ENCODE results near the gene AGPAT2.

The AGPAT2 gene

DNA sequence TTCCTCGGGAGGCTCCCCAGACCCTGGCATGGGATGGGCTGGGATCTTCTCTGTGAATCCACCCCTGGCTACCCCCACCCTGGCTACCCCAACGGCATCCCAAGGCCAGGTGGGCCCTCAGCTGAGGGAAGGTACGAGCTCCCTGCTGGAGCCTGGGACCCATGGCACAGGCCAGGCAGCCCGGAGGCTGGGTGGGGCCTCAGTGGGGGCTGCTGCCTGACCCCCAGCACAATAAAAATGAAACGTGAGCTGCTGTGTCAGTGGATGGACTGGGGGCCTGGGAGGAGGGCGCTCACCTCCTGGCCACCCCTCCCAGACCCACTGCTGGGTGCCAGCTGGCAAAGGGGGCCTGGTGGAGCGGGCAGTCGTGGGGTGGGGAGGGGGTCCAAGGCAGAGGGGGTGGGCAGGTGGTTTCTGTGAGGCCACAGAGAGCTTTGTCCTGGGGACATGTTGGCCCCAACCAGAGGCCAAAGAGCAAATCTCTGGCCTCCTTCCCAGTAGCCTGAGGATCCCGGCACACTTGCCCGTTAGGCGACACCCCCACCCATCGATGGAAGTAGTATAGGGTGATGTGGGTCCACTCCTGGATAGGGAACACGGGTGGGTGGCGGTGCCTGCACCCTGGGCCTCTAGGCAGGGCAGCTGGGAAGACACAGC, 14.7 kb downstream of the AGPAT2 start:
- DNase-seq = no peak

DNA sequence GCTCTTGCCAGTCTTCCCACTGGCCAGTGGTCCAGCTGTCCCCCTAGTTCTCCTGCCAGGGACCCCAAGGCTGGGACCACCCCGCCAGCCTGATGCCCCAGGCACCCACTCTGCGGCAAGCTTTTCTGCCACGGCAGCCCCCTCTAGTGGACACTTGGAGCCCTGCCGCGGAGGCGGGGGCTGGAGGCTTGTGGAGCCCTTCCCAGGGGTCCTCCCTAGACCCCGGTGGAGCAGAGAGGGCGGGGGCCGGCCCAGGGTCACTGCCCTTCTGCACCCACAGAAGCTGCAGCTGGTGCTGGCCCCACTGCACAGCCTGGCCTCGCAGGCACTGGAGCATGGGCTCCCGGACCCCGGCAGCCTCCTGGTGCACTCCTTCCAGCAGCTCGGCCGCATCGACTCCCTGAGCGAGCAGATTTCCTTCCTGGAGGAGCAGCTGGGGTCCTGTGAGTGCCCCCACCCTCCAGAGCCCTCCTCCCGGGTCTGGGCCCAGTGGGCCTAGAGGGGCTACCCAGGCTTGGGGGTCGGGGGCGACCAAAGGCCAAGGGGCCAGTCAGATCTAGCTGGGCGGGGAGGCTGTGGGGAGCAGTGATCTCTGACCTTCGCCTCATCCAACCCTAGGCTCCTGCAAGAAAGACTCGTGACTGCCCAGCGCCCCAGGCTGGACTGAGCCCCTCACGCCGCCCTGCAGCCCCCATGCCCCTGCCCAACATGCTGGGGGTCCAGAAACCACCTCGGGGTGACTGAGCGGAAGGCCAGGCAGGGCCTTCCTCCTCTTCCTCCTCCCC, 15.4 kb downstream of the AGPAT2 start:
- DNase-seq = no peak

DNA sequence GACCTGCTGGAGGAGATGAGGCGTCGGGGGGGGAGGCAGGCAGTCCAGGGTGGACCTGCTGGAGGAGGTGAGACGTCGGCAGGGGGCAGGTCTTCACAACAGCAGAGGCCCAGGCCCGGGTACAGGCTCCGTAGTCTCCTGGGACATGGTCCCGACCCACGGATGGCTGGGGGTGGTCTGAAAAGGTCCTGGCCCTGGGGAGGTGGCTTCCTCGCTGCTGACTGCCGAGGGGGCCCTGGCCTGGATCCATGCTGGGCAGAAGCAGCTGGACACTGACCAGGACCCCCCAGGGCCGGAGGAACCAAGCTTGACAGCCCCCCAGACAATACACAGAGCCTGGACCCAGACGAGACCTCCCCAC, 16.0 kb downstream of the AGPAT2 start:
- DNase-seq = no peak

DNA sequence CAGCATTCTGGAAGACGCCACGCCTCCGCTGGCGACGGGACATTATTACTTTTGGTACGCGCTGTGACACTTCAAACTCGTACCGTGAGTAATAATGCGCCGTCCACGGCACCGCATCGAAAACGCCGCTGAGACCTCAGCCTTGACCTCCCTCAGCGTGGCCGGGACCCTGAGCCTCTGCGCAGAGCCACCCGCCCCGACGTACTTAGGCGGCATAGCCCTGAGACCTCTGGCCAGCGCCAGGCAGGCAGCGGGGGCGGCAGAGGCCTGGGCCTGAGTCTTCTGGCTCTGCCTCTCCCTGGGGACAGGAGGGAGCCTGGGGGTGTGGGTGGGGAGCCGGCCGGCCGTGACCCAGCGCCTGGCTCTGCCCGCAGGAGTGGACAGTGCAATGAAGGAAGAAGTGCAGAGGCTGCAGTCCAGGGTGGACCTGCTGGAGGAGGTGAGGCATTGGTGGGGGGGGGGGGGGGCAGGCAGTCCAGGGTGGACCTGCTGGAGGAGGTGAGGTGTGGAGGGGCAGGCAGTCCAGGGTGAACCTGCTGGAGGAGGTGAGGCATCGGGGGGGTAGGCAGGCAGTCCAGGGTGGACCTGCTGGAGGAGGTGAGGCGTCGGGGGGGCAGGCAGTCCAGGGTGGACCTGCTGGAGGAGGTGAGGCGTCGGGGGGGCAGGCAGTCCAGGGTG, 16.5 kb downstream of the AGPAT2 start:
- no peak for DNase-seq

DNA sequence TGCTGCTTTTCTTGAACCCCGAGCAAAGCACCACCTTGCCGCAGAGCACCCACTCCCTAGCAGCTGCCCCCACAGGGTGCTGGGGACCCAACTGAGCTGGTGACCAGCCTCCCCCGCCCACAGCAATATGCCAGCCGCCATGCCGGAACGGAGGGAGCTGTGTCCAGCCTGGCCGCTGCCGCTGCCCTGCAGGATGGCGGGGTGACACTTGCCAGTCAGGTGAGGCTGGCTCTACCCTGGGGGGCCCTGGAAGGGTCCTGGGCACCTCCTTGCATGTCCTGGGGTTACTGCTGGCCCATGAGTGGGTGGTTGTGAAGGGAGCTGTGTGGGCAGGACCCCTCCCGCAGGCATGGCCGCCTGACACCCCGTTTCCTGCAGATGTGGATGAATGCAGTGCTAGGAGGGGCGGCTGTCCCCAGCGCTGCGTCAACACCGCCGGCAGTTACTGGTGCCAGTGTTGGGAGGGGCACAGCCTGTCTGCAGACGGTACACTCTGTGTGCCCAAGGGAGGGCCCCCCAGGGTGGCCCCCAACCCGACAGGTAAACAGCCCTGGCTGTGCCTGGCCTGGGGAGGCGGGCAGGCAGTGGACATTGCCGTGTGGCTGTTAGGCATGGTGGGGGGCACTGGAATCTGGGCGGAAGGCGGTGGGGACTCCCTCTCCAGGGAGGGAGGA, 17.3 kb downstream of the AGPAT2 start:
- DNase-seq = no peak

DNA sequence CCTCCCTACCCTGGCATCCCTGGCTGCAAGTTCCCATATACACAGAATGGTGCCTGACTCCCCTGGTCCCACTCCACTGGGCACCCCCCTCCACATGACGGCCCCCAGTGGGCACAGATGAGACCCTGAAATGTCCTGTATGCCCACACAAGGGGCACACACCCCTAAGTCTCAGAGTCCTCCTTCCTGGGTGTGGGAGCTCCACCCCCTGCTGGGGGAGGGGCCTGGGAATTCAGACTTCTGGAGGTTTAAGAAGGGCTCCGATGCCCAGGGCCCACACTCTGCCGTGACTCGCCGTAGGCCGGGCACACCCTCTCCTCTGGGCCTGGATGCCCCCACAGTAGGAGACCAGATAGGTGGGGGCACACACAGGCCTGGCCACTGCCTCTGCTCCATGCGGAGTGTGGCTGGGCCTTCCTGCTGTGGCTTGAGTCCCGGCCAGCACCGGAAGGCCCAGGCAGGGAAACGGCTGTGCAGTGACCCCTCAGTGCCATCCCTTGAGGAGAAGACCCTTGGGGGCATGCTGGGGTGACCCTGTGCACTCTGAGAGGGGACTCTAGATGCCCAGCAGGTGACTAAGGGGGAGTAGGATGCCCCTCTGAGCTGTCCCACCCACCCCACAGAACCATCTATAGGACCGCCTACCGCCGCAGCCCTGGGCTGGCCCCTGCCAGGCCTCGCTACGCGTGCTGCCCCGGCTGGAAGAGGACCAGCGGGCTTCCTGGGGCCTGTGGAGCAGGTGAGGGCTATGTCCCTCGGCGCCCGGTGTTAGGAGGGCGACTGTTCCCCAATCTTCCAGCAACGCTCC, 18.1 kb downstream of the AGPAT2 start:
- no peak for DNase-seq

DNA sequence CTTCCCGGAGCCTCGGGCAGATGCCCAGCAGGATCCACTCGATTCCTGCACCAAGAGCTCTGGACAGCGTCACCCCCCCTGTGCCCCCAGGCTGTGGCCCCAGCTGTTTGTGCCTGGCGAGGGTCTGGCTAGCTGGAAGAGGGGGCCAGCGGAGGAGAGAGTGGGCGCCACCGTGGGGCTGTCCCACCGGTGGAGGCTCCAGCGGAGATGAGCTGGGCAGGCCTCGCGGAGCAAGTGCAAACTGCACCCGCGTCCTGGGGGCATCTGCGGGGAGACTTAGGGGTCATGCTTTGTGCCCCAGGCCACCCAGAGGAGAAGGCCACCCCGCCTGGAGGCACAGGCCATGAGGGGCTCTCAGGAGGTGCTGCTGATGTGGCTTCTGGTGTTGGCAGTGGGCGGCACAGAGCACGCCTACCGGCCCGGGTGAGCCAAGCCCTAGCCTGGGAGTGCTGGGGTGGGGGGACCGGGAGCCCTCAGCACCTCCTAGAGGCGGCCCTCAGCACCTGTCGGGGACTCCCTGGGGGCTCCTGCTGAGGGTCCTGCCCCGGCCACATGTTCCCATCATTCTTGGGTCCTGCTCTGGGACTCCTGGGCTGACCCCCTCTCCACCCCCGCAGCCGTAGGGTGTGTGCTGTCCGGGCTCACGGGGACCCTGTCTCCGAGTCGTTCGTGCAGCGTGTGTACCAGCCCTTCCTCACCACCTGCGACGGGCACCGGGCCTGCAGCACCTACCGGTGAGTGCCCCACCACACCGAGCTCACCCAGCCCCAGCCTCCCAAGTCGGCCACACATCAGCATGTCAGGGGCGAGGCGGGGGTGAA, 19.1 kb downstream of the AGPAT2 start:
- DNase-seq = no peak

DNA sequence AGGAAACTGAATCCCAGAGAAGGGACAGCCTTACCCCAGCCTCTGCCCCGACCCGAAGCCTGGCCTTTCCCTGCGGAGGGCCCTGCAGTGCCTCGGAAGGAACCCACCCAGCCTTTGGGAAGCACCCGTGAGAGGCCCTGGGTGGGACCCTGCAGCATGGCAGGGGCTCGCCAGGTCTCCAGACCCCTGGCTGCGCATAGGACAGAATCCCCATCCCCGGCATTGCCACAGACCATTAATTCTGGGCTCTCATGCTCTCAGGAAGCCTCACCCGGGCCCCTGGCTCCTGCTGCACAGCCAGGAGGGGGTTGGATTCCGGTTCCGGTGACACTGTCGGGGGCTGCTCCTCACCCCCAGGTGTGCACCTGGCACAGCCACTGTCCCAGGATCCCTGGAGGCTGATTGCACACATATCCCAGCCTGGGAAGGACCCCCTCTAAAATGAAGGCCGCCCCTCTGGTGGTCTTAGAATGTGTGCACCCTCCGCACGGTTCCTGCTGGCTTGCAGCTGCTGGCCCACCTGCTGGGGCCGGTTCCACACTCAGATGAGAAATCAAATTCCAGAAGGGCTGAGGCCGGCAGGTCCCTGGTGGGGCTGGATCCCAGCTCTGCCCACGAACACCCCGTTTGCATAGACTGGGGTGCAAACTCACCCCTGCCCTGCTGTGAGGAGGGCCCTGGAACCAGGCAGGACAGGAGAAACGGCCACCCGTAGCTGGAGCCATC, 19.9 kb downstream of the AGPAT2 start:
- DNase-seq = no peak

DNA sequence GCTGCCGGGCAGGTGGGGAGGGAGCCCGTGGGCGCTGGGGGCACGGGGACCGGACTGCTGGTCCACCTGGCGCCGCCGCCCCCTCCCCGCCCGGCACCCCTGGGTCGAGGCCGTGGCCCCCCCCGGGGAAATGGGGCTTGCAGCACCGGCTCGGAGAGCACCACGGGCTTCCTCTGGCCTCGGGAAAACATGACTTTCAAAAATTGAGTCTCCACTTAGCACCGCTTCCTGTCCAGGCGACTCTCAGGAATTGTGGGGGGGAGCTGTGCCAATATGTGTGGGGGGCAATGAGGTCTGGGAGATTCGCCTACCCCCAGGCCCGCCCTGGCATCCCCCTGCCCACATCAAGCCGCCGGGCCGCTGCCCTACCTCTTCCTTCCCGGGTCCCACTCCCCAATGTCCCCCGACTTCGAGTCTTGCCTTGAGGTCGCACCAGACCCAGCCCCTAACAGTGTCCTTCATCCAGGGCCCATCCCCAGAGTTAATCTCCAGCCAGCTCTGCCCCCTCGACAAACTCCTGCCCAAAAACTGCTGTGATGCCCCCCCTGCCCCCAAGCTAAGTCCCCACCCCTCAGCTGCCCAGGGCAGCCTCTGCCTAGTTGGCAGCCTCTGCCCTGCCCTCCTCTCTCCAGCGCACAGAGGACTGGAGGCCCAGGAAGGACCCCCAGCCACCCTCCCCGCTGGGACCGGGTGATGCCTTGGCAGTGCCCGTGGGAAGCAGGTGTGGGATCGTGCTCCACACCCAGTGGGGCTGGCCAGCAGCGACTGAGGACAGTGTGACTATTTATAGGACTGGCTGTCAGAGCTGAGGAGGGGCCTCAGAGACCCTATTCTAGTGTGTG, 20.7 kb downstream of the AGPAT2 start:
- DNase-seq = no peak

DNA sequence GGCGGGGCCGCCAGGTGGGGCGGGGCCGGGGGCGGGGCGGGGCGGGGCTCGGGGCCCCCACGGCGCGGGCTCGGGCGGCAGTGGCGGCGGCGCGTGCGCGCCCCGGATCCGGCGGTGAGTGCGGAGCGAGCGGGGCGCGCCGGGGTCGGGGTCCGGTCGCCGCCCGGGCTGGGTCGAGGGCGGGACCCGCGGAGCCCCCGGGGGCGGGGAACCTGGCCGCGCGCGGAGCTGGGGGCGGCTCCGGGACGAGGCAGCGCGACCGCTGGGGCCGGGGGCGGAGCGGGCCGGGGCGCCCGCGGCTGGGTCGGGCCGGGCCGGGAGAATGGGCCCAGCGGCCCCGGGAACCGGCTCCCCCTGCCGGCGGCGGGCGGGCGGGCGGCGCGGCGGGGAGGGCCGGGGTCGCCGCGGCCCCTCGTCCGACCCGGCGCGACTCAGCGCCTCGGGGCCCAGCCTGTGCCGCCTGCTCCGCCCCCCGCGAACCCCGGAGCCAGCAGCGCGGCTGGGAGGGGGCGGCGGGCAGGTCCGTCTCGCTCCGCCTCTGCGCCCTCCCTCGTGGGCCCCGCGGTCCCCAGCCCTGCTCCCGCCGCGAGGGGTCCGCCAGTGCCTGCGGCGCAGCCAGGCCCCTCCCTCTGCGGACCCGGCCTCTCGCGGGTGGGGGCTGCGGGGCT, 21.4 kb downstream of the AGPAT2 start:
- no peak for DNase-seq

DNA sequence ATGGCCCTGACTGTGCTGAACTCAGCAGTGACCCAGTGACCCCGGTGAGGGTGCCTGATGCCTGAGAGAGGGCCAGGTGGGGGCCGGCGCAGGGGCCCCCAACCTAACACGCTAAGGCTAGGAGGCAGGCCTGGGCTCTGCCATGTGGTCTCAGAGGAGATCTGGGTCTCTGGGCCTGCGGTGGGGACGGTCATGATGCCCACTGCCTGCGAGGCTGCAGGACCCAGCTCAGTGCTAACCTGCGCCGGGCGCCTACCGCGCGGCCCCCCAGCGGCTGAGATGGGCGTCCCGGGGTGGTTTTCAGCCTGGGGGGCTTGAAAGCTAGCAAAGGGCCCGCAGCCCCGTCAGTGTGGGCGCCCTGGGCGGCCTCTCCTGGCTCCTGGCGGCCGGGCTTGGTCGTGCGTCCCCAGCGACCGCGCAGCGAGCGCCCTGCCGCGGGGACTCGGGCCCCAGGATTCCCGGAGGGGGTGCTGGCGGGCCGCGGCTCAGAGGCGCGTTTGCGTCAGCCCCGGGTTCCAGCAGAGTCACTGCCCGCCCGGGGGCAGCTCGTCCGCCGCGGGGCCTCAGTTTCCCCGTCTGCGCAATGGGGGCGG, 22.1 kb downstream of the AGPAT2 start:
- no peak for DNase-seq

DNA sequence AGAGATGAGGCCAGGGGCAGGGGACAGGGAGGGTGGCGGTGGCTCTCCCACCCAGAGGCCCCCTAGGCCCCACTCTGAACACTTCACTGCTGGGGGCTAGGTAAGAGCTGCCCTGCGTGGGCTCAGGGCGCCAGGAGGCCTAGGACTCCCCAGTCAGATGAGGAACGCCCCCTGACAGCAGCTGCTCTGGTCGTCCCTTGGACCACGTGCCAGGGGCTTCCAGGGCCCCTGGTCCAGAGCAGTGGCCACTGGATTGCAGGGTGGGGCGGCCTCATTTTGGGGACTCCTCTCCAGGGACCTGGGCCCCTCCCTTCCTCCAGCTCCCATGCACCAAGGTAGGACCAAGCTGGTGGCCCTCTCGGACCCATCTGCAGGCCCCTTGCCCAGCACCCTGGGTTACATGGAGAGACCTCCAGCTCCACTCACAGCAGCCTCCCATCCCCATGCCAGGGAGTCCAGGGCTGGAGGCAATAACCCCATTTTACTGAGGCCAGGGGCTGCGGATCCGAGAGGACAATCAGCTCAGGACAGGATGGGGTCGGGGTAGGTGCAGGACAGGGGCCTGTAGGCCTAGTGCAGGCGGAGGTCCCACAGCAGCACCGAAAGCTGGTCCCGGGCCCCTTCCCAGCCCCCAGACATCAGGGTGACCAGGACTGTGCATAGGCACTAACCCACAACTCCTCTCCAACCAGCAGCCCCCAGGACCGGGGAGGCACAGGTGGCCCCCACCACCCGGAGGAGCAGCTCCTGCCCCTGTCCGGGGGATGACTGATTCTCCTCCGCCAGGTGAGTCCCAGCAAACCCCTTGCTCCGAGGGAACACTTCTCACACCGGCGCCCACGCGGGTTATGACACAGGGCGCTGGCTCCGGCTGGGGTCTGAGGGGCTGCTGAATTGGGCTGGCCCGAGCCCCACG, 23.0 kb downstream of the AGPAT2 start:
- no peak for DNase-seq

DNA sequence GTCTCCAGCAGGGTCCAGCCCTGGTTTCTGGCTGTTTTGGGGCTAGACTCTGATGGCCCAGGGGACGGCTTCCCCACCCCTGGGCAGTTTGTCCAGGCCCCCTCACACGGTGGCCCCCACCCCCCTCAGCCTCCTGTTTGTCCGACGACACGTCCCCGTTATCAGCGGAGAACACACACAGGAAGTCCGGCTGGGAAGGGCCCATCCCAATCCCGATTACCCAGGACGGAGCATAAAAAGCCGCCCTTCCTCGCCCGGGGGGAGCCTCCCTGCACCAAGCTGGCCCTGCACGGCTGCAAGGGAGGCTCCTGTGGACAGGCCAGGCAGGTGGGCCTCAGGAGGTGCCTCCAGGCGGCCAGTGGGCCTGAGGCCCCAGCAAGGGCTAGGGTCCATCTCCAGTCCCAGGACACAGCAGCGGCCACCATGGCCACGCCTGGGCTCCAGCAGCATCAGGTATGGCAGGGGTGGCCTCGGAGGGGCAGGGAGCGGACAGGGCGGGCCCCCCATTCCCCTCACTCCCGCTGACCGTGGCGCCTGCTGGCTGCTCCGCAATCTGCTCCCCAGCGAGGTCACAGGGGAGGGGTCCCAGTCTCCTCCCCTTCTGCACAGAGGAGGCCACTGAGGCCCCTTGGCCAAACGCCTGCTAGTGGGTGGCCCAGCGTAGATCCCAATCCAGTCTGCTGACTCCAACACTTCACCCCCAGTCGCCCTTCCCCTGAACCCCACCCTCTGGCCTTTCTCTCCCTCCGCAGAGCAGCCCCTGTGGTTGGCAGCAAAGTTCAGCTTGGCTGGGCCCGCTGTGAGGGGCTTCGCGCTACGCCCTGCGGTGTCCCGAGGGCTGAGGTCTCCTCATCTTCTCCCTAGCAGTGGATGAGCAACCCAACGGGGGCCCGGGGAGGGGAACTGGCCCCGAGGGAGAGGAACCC, 24.3 kb downstream of the AGPAT2 start, which contains the start of gene EGFL7:
Gene EGFL7, plus strand, starts transcription at position 261 of the 926 bp plus-strand sequence. CDS start 5,367 bp downstream, outside the sequence.
- DNase-seq = no peak

DNA sequence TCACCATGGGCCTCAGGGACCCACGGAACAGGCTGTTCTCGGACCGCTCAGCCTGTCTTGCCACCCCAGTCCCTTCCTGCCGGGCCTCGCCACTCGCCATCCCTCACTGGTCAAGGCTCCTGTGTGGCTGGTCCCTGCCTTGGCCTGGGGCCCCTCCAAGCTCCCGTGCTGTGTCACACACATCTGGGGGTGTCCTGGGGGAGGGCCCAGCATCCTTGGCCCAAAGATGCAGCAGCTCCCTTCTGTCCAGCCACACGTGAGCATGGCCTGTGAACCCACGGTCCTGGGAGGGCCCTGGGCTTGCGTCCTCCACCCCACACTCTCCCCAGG, 25.0 kb downstream of the AGPAT2 start:
- DNase-seq = no peak

DNA sequence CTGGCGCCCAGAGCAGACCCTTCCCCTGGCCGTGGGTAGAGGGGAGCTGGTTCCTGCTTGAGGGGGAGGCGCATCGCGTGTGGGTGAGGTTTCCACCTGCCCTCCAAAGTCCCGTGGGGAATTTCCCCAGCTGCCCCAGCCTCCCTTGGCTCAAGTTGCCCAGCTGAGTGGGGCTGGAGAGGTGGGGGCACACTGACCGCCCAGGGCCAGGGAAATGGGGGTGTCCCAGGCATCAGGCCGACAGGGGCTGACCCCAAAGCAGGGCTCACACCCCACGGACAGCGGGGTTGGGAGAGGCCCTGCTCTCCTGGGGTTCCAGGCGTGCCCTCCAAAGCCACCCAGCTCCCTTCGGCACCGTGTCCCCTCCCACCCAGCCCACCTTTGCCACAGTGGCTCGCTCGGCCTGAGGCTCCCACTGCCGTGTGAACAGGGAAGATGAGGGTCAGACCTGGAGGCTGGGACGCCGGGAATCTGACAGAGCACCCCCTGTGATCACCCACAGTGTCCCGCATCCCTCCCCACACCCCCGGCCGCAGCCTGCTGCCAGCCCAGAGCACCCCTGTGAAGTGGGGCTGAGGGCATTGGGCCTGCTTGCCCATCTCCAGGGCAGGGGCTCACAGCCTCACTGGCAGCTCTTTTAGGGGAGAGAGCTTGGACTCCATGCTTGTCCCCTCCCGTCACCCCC, 25.5 kb downstream of the AGPAT2 start:
- DNase-seq = no peak

DNA sequence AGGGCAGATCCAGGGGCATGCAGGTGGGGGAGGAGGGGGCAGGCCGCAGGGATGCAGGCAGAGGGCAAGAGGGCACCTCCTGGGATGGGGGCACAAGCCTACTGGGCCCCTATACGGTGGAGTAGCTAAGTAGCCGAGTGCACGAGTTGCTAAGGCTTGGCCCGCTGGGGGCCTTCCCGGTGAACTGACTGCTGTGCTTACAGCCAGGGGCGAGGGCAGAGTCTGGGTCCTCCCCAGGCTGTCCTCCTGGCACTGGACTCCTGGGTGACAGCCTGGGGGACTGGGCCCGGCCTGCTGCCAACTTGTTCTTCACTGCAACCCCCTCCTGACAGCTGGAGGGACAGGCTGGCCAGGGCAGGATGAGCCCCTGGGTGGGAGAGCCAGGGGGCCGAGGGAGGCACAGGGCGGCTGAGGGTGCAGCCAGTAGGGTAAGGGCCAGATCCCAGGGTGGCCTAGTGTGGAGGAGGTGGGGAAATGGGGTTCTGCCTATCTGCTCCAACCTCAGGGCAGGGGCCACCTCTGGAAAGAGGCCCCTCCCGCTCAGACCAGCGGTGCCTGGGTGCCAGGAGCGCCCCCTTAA, 26.2 kb downstream of the AGPAT2 start:
- DNase-seq = no peak

Data from NCI-H774 (cell line).